Fibroblast of the aortic adventitia (primary cell): ENCODE data around the gene SPAG9. TPM values are rescaled to one million over a fixed set of nuclear protein-coding genes. Genes with fewer than 3 reads are reported as not detected.

Experiments used
- DNase-seq: peaks from one replicate; pipeline ENCODE4 v3.0.0-alpha.2; 2010; ENCODE audit warnings: low read depth
- H3K4me3 ChIP-seq: 2 replicates; pipeline ENCODE4 v1.5.1; 2011; ENCODE audit warnings: low read depth, mild to moderate bottlenecking, control low read depth, low read length, moderate library complexity
- total RNA-seq: library from RNA; depleted of rRNA; stranded (reverse); fragments of >200 nt; gene quantifications from 2 replicates; pipeline ENCODE4 v1.2.3, GENCODE V29; 2012; ENCODE audit warnings: low replicate concordance
- TF ChIP-seq, protein P1 (sequence below): IDR thresholded peaks from 2 replicates; pipeline ENCODE4 v1.5.1; 2011; ENCODE audit warnings: mild to moderate bottlenecking, low read length, control low read depth, inconsistent platforms; ENCODE audit not compliant: insufficient read depth

The SPAG9 gene, protein sequence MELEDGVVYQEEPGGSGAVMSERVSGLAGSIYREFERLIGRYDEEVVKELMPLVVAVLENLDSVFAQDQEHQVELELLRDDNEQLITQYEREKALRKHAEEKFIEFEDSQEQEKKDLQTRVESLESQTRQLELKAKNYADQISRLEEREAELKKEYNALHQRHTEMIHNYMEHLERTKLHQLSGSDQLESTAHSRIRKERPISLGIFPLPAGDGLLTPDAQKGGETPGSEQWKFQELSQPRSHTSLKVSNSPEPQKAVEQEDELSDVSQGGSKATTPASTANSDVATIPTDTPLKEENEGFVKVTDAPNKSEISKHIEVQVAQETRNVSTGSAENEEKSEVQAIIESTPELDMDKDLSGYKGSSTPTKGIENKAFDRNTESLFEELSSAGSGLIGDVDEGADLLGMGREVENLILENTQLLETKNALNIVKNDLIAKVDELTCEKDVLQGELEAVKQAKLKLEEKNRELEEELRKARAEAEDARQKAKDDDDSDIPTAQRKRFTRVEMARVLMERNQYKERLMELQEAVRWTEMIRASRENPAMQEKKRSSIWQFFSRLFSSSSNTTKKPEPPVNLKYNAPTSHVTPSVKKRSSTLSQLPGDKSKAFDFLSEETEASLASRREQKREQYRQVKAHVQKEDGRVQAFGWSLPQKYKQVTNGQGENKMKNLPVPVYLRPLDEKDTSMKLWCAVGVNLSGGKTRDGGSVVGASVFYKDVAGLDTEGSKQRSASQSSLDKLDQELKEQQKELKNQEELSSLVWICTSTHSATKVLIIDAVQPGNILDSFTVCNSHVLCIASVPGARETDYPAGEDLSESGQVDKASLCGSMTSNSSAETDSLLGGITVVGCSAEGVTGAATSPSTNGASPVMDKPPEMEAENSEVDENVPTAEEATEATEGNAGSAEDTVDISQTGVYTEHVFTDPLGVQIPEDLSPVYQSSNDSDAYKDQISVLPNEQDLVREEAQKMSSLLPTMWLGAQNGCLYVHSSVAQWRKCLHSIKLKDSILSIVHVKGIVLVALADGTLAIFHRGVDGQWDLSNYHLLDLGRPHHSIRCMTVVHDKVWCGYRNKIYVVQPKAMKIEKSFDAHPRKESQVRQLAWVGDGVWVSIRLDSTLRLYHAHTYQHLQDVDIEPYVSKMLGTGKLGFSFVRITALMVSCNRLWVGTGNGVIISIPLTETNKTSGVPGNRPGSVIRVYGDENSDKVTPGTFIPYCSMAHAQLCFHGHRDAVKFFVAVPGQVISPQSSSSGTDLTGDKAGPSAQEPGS (N-terminal part only)
- total RNA-seq: 95.9 and 135 TPM in 2 replicates

DNA sequence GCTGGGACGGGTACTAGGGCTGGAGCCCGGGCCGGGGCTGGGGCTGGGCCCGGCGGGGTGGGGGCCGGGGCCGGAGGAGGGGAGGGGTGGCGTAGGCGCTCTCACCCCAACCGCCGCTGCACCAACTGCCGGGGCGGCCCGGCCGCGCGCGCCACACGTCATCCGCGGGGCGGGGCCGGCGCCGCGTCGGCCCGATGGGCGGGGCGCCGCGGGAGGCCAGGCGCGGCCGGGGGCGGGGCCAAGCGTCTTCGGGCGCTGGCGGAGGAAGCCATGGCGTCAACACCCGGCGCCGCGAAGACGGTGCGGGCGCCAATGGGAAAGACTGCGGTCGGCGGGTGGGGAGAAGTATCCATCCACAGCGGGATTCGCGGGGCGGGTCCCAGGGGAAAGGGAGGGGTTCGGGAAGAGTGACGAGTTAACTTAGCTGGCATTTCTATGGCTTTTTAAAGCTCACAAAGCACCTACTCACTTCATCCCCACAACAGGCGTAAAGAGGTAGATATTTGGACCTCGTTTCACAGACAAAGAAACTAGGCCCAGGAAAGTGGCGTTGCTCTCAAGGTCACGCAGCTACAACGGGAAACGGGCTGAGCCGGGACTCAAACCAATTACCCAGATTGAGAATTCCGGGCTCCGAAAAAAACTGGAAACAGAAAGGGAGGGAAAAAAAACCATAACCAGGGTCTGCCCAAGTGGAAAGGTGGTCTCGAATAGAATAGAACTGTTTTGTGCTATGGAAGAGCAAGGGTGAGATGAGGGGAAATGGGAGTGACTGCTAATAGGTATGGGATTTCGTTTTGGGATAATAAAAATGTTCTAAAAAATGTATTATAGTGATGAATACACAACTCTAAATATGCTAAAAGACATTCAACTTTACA, at the start of gene SPAG9:
SPAG9 (minus strand) TSS at position 130 of the 881 bp plus-strand sequence. CDS start 212 bp downstream, outside the sequence.
- peak; percentile 97 for DNase-seq
- peak within 1 kb of the TSS; percentile 97 for H3K4me3 ChIP-seq
- TF ChIP-seq, protein P1, sequence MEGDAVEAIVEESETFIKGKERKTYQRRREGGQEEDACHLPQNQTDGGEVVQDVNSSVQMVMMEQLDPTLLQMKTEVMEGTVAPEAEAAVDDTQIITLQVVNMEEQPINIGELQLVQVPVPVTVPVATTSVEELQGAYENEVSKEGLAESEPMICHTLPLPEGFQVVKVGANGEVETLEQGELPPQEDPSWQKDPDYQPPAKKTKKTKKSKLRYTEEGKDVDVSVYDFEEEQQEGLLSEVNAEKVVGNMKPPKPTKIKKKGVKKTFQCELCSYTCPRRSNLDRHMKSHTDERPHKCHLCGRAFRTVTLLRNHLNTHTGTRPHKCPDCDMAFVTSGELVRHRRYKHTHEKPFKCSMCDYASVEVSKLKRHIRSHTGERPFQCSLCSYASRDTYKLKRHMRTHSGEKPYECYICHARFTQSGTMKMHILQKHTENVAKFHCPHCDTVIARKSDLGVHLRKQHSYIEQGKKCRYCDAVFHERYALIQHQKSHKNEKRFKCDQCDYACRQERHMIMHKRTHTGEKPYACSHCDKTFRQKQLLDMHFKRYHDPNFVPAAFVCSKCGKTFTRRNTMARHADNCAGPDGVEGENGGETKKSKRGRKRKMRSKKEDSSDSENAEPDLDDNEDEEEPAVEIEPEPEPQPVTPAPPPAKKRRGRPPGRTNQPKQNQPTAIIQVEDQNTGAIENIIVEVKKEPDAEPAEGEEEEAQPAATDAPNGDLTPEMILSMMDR: no peak

DNA sequence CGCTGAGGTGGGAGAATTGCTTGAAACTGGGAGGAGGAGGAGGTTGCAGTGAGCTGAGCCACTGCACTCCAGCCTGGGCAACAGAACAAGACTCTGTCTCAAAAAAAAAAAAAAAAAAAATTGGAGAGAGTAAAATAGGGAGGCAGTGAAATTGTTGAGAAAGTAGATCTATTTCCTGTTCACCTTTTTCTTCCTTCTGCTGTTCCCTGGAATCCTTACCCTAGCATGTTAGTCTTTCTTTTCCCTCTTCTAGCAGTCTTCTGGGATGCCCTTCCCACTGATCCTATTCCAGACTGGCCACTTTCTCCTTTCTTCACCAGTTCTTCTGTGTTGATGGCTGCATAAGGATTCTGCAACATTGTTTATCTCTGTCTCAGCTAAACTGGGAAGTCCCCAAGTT, 48.7 kb upstream of the SPAG9 start:
- TF ChIP-seq, protein P1: no peak
- DNase-seq: no peak
- H3K4me3 ChIP-seq: no peak overlapping the region

DNA sequence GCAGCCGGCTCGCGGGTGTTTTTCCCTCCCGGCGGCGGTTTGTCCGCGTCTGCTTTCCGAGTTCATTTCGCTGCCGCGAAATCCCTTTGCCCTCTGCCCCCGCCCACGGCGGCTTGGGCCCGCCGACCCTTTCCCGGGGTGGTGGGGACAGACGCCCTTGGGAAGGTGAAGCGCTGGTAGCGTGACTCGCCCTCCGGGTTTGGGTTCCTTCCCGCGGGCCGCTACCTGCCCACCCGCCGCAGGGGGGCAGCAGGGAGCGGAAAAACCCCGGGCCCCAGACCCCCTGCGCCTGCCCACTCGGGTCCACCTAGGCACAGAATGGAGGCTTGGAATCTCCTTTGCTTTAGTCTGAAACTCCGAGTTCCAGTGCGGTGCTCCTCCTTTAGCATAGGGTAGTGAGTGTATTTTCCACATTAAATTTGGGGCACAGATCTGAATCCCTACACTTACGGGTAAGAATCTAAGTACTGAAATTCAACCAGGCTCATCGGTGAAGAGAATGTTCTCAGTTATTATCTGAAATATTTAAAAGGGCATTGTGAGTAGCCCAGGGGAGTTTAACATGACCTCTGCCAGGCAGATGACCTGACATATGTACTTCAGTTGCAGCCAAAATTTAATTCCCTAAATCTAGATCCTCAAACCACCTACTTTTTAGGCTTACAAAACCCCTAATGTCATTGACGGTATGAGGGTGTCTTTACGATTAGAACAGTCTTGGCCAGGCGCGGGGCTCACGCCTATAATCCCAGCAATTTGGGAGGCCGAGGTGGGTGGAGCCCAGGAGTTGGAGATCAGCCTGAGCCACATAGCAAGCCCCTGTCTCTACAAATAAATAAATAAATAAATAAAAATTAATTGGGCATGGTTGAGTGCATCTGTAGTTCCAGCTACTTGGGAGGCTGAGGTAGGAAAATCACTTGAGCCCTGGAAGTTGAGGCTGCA, 46.6 kb upstream of the SPAG9 start:
- H3K4me3 ChIP-seq: peak overlapping the region; percentile 91
- TF ChIP-seq, protein P1: peak; percentile 80
- DNase-seq: peak; percentile 31

DNA sequence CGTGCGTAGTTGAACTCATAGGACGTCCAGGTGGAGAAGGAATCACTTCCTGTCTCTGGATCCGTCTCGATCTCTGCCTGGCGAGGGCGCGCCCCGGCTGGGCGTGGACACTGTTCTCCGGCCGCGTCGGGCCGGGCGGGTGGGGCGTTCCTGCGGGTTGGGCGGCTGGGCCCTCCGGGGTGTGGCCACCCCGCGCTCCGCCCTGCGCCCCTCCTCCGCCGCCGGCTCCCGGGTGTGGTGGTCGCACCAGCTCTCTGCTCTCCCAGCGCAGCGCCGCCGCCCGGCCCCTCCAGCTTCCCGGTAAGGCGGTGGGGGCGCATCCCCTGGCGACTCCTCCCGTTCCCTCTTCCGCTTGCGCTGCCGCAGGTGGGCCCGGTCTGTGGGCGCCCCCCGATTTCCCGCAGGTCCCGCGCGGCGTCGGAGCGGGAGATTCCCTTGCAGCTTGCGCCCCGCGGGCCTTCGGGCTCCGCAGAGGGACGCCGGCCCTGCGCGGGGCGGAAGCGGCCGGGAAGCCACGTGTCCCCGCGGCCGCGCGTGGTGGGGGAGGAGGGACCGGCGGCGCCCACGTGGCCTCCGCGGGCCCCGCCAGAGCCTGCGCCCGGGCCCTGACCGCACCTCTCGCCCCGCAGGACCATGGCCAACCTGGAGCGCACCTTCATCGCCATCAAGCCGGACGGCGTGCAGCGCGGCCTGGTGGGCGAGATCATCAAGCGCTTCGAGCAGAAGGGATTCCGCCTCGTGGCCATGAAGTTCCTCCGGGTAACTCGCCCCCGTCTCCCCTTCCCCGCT, 45.7 kb upstream of the SPAG9 start, which contains the start of gene NME2:
NME2 (plus strand) TSS at position 214 of the 789 bp plus-strand sequence; CDS start at position 634, 420 bp downstream.
- TF ChIP-seq, protein P1: no peak
- peak; percentile 74 for DNase-seq

DNA sequence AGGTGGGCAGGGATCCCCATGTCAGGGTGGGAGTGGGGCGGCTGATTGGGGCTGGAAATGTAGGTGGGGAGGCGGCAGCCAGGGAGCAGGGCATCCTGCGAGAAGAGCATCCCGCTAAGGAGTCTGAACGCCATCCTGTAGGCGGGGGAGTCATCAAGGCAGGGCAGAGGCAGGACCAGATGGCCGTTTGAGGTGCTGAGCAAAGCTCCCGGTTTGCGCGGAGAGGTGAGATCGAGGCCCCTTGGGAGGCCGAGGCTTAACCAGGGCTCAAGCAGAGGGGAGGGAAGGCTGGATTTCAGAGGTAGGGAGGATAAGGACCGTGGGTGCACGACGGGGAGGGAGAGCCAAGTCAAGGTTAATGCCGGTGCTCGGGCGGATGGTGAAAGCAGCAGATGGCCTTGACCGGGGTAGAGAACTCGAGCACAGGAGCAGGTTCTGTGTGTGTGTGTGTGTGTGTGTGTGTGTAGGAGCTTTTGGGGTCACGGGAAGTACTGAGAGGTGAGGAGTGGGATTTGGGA, 45.1 kb upstream of the SPAG9 start:
- DNase-seq: no peak
- TF ChIP-seq, protein P1: no peak
- peak overlapping the region; percentile 91 for H3K4me3 ChIP-seq

More for the DNA sequence above, 45.7 kb upstream of the SPAG9 start, which contains the start of gene NME2:
- H3K4me3 ChIP-seq: peak within 1 kb of the TSS; percentile 91
